Measurements from ENCODE around the gene SPZ1.
"Not testable (repeated sequence)": the region's sequence is repeated elsewhere in the genome, so short reads cannot be mapped to it uniquely, and the experiment has no call there.

Gene SPZ1, protein sequence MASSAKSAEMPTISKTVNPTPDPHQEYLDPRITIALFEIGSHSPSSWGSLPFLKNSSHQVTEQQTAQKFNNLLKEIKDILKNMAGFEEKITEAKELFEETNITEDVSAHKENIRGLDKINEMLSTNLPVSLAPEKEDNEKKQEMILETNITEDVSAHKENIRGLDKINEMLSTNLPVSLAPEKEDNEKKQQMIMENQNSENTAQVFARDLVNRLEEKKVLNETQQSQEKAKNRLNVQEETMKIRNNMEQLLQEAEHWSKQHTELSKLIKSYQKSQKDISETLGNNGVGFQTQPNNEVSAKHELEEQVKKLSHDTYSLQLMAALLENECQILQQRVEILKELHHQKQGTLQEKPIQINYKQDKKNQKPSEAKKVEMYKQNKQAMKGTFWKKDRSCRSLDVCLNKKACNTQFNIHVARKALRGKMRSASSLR

DNA sequence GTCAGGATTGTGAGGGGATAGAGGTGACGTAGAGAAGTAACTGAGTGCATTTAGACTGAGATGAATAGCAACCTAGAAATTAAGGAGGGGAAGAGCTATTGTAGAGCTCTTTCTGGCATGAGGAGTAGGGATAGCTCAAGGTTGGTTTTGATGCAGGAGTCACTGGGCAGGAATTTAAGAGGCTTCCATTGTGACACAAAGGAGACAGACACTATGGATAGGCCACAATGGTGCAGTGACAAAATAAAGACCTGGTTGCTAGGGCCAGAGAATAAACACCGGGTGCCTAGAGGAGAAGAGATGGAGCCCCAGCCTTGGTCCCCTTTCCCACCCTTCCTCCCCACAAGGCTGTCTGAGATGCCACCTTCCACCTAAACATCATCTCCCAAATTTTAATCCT, at the start of gene SPZ1:
Gene SPZ1, plus strand, starts transcription at position 301 of the 400 bp plus-strand sequence. CDS start 214 bp downstream, outside the sequence.
- no peak for DNase-seq (ENCODE audit: low spot score)

- not testable (repeated sequence) for DNase-seq (ENCODE audit: low spot score)
Measured at GRCh38 chr5:80270543-80270942, 49.3 kb upstream of the SPZ1 start.

GRCh38 chr5:80275347-80275746, 44.5 kb upstream of the SPZ1 start:
- DNase-seq (ENCODE audit: low spot score), result peak; percentile 34

DNA sequence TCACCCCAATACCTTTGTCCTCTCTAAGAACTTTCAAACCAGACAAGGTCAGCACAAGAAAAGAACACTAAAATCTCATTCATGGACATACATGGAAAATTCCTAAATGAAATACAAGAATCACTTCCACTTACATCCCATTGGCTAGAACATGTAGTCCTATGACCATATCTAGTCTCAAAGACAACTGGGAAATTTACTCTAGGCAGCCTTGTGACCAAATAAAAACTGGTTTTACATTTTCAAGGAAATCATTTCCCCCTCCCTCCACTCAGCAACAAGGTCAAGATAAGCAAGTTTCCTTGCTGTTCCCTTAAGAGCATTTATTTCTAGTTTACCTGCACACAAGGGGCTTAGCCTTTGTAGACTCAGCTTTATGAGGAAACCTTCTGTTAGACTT, 43.6 kb upstream of the SPZ1 start:
- DNase-seq (ENCODE audit: low spot score), result no peak

GRCh38 chr5:80277191-80277590, 42.6 kb upstream of the SPZ1 start:
- no peak for DNase-seq (ENCODE audit: low spot score)

- no peak for DNase-seq (ENCODE audit: low spot score)
Measured at GRCh38 chr5:80282054-80282453, 37.7 kb upstream of the SPZ1 start.

DNA sequence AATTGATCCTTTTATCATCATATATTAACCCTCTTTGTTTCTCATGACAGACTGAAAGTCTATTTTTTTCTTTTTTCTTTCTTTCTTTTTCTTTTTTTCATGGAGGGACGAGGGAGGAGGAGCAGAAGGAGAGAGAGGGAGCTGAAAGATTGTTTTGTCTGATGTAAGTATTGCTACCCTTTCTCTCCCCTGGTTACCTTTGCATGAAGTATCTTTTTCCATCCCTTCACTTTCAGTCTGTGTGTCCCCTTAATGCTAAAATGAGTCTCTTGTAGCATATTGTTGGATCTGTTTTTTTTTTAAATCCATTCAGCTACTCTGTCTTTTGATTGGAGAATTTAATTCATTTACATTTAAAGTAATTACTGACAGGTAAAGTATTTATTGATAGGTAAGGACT, 36.4 kb upstream of the SPZ1 start:
- DNase-seq (ENCODE audit: low spot score), result no peak

GRCh38 chr5:80284720-80285119, 35.1 kb upstream of the SPZ1 start:
- DNase-seq (ENCODE audit: low spot score), result no peak

DNA sequence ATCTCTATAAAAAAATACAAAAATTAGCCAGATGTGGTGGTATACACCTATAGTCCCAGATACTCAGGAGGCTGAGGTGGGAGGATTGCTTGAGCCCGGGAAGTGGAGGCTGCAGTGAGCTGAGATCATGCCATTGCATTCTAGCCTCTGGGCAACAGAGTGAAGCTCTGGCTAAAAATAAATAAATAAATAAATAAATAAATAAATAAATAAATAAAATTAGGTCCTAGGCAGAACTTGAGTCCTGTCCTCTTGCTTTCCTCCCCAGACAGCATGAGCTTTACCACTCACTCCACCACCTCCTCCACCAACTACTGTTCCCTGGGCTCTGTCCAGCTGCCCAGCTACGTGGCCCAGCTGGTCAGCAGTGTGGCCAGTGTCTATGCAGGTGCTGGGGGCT, 31.6 kb upstream of the SPZ1 start:
- no peak for DNase-seq (ENCODE audit: low spot score)

DNA sequence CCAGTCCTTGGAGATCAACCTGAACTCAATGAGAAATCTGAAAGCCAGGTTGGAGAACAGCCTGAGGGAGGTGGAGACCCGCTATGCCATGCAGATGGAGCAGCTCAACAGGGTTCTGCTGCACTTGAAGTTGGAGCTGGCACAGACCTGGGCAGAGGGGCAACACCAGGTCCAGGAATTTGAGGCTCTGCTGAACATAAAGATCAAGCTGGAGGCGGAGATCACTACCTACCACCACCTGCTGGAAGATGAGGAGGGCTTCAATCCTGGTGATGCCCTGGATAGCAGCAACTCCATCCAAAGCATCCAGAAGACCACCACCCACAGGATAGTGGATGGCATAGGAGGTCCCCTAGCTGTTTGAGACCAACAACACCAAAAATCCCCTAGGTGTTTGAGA, 30.5 kb upstream of the SPZ1 start:
- no peak for DNase-seq (ENCODE audit: low spot score)

DNA sequence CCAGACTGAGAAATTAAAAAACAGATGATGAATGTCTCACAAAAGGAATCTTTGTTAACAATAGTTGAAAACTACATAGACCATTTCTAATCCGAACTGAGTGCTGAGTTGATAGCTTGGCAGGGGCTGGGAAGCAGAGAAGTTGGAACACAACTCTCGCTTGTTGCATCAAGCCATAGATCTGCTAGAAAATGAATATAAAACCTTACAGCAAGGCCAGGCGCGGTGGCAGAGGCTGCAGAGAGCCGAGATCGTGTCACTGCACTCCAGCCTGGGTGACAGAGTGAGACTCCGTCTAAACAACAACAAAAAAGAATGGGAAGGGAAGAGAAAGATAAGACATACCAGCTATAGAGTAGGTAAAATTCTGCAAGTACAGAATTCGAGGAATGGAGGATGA, 28.0 kb upstream of the SPZ1 start:
- no peak for DNase-seq (ENCODE audit: low spot score)

DNA sequence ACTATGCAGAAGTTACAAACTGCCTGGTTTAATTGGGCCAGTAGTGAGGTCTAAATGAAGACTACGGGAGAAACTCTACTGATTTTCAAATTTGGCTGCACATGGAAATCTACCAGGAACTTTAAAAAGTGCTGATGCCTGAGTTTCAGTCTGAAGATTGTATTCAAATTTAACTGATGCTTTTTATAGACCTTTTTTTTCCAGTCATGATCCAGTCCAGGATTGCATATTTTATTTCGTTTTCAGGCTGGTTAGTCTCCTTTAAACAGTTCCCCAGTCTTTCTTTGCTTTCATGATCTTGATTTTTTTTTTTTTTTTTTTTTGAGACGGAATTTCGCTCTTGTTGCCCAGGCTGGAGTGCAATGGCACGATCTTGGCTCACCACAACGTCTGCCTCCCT, 23.7 kb upstream of the SPZ1 start:
- no peak for DNase-seq (ENCODE audit: low spot score)

- DNase-seq (ENCODE audit: low spot score), result no peak
Measured at GRCh38 chr5:80299601-80300000, 20.2 kb upstream of the SPZ1 start.

DNA sequence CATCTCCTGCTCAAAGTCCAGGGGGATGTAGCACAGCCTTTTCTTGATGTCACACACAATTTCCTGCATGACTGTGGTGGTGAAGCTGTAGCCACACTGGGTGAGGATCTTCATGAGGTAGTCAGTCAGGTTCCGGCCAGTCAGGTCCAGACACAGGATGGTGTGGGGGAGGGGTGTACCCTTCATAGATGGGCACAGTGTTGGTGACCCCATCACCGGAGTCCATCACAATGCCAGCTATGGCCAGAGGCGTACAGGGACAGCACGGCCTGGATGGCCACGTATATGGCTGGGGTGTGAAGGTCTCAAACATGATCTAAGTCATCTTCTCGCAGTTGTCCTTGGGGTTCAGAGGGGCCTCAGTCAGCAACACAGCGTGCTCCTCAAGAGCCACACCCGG, 19.7 kb upstream of the SPZ1 start:
- no peak for DNase-seq (ENCODE audit: low spot score)

- not testable (repeated sequence) for DNase-seq (ENCODE audit: low spot score)
Measured at GRCh38 chr5:80300796-80301195, 19.0 kb upstream of the SPZ1 start.

- not testable (repeated sequence) for DNase-seq (ENCODE audit: low spot score)
Measured at GRCh38 chr5:80301342-80301741, 18.5 kb upstream of the SPZ1 start.

GRCh38 chr5:80302636-80303035, 17.2 kb upstream of the SPZ1 start:
- no peak for DNase-seq (ENCODE audit: low spot score)

DNA sequence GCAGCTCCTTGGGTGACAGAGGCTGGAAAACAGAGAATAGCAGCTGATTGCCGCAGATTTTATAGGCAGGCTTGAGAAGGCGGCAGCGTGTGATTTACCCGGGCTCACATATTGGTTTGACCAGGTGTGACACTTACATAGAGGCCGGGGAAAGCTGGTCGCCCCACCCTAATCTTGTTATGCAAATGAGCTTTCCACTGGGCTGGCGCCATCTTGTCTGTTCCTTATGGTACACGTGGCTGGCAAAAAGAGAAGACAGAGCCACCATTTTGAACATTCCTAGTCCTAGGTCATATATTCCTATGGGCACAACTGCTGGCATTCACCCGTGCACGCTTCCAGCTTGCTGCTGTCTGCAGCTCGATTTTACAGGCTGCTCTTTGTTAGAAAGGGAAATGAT, 11.3 kb upstream of the SPZ1 start:
- DNase-seq (ENCODE audit: low spot score), result no peak

DNA sequence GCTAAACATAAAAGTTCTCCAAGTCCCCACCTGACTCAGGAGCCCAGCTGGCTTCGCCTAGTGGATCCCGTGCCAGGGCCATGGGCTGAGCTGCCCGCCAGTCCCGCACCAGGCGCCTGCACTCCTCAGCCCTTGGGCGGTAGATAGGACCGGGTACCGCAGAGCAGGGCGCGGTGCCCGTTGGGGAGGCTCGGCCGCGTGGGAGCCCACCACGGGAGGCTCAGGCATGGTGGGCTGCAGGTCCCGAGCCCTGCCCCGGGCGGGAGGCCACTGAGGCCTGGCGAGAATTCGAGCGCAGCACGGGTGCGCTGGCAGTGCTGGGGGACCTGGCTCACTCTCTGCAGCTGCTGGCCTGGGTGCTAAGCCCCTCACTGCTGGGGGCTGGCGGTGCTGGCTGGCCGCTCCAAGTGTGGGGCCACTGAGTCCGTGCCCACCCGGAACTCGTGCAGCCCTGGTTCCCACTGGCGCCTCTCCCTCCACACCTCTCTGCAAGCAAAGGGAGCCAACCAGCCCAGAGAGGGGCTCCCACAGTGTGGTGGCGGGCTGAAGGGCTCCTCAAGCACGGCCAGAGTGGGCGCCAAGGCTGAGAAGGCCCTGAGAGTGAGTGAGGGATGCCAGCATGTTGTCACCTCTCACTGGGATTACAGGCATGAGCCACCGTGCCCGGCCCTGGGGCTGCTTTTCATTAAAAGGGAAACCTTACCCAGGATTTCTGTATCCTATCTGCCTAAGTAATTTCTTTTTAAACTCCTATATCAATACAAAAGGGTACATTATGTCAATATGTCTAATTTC, 9.7 kb upstream of the SPZ1 start:
- DNase-seq (ENCODE audit: low spot score), result no peak

DNA sequence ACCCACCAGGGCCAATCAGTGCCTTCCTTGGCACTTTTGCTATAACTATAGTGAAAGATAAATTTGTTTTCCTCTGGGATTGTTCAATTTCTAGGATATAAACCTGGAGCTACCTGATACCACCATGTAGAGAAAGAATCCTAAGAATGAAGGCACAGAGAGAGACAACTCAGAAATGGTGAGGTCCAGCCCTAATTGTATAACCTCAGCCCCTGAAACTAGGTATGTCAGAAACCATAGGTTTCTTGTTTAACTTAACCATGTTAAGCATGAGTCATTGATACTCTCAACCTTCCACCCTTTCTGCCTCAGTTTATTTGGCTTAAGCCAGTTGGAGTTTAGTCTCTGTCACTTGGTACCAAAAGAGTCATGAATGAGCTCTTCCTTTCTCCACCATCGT, 4.6 kb upstream of the SPZ1 start:
- DNase-seq (ENCODE audit: low spot score), result no peak

GRCh38 chr5:80318212-80318611, 1.6 kb upstream of the SPZ1 start:
- no peak for DNase-seq (ENCODE audit: low spot score)

GRCh38 chr5:80324912-80325311, 5.1 kb downstream of the SPZ1 start:
- no peak for DNase-seq (ENCODE audit: low spot score)

DNA sequence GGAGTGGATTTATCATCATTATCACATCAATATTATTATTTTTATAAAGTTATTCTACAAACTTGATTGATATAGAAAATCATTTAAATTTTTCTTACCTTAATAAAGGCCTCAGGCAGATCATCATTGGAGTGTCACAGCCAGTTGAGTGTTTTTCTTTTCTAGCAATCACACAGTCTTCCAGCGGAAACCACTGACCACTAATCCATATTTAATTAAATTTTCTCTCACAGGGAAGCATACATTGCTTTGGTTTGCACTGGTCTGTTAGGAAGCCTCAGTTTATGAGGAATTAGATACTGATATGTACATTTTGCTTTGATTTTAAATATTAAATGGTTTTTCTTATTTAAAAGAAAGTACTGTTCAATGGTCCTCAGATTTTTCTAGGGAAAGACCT, 6.7 kb downstream of the SPZ1 start:
- no peak for DNase-seq (ENCODE audit: low spot score)
